ENCODE measurements around the gene ZNF33B.

Gene ZNF33B

DNA sequence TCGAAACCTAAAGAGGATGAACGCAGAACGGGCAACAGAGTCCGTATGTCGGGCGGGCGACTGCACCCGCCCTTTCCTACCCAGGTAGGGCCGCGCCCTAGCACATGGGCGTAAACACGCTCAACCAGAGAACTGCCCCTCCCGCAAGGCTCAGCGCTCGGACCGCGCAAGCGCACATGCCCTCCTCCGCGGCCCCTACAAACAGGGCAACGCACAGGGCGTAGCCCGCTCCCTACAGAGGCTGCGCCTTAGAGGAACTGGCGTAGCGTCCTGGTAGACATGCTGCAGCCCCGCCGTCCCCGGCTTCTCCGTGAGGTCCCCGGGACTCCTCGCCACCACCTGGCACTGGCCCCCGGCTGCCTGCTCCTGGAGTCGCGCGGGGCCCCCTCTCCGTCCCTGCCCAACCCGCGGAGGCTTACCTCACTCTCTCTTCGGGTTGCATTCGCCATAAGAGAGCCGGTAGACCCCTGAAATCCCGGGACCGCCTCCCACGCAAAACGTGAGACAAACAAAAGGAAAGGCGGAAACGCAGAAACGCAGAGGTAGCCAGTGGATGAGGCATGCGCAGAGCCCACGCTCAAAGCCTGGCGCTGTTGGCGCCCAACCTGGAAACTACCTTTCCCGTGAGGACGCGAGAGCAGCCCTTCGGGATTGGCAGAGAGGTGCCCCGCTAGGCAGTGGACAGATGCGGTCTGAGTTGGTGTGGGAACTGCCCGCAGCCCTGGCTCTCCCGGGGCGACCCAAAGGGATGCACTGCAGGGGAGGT is at the start of gene ZNF33B:
Gene ZNF33B, minus strand, starts transcription at position 516 of the 766 bp plus-strand sequence. CDS start 1,642 bp downstream, outside the sequence.
- peak; percentile 94 for DNase-seq (ENCODE audit: low spot score)

DNA sequence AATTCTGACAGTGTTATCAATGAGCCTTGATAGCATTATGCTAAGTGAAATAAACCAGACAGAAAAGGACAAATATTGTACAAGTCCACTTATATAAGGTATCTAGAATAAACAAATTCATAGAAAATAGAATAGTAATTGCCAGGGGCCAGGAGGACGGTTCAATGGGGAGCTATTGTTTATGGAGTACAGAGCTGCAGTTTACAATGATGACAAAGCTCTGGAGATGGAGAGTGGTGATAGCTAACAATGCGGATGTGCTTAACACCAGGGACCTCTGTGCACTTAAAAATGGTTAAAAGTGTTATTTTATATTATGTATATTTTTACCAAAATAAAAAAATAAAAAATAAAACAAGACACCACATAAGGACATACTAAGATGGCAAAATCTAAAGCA is 46.1 kb upstream of the ZNF33B start:
- DNase-seq (ENCODE audit: low spot score) = no peak

DNA sequence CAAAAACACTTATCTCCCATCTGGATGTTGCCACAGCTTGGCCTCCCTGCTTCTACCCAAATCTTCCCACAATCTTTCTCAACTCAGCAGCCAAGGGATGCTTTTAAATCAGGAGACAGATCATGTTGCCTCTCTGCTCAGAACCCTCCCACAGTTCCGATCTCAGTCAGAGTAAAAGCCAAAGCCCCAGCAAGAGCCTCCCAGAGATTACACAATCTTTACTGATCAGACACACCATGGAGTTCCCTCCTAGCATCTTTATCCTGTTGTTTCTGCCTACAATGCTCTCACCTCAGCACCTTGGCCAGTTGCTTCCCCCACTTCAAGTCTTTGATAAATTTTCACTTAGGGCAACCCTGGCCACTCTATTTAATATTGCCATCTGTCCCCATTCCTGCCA is 41.9 kb upstream of the ZNF33B start:
- DNase-seq (ENCODE audit: low spot score) = no peak

DNA sequence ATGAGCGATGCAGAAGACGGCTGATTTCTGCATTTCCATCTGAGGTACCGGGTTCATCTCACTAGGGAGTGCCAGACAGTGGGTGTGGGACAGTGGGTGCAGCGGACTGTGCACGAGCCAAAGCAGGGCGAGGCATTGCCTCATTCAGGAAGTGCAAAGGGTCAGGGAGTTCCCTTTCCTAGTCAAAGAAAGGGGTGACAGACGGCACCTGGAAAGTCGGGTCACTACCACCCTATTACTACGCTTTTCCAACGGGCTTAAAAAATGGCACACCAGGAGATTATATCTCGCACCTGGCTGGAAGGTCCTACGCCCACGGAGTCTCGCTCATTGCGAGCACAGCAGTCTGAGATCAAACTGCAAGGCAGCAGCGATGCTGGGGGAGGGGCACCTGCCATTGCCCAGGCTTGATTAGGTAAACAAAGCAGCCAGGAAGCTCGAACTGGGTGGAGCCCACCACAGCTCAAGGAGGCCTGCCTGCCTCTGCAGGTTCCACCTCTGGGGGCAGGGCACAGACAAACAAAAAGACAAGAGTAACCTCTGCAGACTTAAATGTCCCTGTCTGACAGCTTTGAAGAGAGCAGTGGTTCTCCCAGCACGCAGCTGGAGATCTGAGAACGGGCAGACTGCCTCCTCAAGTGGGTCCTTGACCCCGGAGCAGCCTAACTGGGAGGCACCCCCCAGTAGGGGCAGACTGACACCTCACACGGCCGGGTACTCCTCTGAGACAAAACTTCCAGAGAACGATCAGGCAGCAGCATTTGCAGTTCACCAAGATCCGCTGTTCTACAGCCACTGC is 27.0 kb upstream of the ZNF33B start:
- DNase-seq (ENCODE audit: low spot score) = peak; percentile 1

DNA sequence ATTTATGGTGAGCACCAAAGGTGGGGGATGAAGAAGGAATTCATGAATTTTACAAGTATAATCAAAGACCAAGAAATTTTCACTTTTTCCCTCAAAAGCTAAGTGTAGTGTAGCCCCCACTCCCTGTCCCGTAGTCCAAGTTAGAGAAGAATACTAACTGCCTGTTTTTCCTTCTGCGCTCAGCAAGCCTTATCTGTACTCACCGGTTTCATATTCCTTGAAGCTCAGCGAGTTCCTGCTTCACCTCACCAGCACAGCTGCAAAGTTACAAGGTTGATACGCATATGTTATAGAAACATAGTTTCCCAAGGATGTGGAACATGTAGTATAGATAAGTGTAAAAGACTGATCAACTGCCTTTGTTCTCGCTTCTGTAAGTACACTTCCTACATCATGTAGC is 16.0 kb upstream of the ZNF33B start:
- DNase-seq (ENCODE audit: low spot score) = no peak

DNA sequence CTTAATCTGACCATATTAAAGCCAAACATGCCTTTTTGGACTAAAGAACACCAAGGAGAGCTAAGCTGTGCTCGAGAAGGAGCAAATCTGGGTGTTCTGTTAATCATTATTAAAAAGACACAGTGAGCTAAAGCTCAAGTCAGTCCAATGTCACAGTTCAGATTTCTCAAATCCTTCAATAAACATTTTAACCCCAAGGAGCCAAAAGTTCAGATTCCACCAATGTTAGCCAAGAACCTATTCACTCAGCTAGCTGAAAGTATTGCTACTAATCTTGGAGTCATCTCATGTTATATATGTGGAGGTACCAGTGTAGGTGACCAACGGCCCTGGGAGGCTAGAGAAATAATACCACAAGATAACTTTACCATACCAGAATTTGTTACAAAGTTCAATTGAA is 14.5 kb upstream of the ZNF33B start:
- no peak for DNase-seq (ENCODE audit: low spot score)

DNA sequence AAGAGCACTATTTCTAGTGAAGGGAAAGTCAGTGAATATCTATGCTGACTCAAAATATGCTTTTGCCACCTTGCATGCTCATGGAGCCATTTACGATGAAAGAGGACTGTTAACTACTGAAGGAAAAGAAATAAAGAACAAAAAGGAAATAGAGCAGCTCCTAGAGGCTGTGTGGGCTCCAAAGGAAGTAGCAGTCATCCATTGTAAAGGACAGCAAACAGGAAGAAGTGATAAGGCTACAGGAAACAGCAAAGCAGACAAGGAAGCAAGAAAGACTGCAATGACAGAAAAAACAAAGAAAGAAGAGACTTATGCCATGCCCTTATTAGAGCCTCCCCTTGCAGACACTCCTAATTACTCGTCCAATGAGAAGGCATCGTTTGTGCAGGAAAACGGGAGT is 12.0 kb upstream of the ZNF33B start:
- DNase-seq (ENCODE audit: low spot score) = no peak

DNA sequence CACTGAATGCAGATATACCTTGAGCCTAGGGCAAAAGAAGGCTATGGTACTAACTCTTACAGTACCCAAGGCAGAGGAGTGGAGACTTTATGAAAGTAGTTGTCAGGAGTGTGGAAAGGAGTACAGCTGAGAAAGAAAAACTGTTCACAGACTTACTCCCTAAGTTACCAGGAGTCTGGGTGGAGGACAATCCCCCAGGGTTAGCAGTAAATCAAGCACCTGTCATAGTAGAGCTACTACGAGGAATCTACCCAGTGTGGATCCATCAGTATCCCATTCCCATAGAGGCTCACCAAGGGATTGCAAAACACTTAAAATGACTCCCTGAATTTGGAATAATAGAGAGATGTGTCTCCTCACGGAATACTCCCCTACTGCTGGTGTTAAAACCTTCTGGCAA is 10.1 kb upstream of the ZNF33B start:
- no peak for DNase-seq (ENCODE audit: low spot score)

DNA sequence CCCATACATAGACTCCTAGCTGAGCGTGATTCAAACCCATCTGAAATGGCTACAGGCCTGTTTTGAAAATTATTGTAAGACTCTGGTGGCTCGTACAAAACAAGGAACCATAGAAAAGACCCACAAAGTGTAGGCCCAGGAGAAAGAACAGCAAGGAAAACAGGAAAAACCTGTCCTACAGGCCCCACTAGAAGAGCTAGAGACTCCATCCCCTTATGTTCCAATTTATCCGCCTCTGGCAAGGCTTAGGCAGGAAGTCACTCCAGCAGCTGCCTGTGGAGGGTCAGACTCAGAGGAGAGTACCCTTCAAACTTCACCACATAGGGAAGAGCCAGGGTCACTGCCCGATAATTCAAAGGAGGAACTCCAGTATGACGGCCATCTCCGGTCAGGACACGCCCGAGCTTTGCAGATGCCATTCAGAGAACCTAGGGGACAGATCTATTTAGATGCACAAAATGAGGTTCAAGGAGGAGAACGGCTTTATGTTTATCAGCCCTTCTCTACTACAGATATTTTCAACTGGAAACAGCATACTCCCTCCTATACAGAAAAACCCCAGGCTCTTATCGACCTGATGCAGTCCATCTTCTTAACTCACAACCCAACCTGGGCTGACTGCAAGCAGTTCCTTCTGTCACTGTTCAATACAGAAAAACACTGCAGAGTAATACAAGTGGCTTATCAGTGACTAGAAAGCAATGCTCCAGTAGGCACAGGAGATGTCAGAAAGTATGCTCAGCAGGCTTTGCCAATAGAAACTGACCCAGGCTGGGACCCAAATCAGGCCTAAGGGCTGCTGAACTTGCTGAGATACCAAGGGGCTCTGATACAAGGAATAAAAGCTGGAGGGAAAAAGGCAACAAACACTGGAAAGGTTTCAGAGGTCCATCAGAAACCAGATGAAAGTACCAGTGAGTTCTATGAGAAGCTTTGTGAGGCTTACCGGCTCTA is 8.6 kb upstream of the ZNF33B start:
- DNase-seq (ENCODE audit: low spot score) = no peak

DNA sequence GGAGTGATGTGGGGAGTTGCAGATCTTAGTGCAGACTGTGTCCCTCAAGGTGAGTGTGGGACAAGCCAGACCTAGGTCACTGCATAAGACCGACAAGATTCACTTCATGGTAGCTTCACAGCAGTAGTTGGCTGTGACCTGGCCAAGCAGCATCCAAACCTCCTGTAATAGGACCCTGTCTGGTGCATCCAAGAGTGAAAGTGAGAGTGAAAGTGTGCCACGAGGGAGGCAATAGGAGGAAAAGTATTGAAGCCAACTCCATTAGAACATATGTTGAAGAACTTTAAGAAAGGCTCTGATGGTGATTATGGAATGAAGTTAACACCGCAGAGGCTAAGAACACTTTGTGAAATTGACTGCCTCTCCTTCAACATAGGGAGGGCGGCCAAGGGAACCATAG is 7.8 kb upstream of the ZNF33B start:
- DNase-seq (ENCODE audit: low spot score) = no peak

DNA sequence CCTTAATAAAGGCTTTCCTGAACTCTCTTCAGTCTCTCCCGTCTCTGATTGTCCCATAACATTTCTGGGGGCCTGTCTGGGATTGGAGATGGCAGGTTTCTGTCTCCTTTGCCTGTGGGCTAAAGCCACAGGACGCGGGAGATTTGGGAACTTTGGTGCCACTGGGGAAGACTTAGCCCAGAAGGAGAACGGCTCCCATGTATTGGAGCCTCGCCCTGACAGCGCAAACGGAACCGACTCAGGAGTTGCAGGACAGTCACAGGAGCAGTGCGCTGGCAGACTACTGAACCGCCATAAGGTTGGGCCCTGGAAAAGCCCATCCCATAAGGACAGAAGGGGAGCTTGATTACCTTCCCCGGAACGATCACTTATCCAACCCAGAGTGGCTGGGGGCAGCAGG is 7.1 kb upstream of the ZNF33B start:
- no peak for DNase-seq (ENCODE audit: low spot score)

DNA sequence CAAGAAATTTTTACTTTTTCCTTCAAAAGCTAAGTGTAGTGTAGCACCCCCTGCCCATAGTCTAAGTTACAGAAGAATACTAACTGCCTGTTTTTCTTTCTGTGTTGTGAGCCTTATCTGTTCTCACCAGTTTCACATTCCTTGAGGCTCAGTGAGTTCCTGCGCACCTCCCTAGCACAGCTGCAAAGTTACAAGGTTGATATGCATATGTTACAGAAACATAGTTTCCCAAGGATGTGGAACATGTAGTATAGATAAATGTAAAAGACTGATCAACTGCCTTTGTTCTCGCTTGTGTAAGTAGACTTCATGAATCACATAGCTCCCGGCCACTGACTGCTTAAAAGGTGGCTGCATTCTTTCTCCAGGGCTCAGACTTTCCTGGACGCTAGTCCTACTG is 6.7 kb upstream of the ZNF33B start:
- DNase-seq (ENCODE audit: low spot score) = no peak

DNA sequence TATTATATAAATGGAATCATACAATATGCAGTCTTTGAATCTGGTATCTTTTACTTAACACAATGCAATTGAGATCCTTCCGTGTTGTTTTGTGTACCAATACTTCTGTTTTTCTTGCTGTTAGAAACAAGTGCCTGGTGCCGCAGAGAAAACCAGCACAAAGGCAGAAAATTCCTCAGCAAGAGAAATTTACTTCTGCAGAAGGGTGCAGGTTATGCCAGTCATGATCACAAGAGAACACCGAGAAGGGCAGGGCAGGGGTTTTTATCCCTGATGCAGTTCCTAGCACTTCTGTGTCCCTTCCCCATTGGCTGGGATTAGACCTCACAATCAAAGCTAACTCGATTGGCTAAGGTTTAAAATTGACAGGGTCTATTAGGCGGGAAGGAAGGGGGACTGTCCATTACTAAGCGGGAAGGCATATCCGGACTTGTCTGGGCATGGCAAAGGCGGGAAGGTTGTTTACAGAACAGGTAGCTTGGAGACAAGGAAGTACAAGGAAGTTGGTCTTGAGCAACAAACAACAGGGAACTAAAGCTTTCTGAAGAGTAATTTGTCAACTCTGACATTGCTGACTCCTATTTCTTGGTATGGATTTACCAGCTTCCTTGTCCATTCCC is 2.4 kb upstream of the ZNF33B start:
- DNase-seq (ENCODE audit: low spot score) = no peak

DNA sequence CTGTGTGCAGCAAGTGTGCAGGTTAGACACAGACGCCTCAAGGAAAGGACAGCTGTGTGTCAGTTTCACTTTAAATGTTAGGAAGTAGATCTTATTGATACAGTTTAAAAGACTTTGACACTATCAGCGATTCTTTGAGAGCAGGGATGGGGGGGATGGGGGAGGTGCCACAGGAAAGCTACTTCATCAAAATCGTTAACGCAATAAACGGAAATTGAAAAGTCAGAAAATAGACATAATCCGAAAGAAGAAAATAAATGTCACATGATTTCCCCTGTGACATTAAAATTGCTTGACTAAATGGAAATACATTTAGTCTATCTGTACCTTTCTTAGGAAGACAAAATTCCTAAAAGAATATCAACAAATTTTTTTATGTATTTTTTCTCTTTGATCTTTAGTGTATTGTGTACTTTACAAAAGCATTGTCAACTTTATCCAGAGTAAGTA is 476 bp upstream of the ZNF33B start:
- DNase-seq (ENCODE audit: low spot score) = no peak

DNA sequence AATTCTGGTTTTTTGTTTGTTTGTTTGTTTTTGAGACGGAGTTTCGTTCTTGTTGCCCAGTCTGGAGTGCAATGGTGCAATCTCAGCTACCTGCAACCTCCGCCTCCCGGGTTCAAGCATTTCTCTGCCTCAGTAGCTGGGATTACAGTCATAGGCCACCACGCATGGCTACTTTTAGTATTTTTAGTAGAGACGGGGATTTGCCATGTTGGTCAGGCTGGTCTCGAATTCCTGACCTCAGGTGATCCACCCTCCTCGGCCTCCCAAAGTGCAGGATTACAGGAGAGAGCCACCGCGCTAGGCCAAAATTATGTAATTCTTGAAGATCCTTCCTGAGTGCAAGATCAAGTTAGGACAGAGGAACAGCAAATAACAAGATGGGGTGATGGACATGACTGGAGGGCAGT is 719 bp downstream of the ZNF33B start:
- no peak for DNase-seq (ENCODE audit: low spot score)

DNA sequence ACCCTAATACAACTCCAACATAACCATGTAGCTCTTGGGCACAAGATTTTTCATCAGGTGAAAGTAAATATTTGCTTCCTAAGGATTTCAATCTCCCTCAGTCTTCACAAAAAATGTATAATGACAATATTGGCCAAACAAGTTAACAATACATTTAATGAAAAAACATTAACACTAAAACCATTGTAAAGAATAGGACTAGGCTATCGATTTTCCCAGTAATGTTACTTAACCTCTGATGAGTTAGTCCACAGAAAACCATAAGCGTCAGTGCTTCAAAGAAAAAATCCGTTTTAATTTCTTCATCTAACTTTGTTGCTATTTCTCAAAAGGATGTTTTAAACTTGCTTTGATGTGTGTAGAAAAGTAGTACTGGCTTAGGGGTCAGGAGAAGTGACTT is 1.2 kb downstream of the ZNF33B start:
- no peak for DNase-seq (ENCODE audit: low spot score)

DNA sequence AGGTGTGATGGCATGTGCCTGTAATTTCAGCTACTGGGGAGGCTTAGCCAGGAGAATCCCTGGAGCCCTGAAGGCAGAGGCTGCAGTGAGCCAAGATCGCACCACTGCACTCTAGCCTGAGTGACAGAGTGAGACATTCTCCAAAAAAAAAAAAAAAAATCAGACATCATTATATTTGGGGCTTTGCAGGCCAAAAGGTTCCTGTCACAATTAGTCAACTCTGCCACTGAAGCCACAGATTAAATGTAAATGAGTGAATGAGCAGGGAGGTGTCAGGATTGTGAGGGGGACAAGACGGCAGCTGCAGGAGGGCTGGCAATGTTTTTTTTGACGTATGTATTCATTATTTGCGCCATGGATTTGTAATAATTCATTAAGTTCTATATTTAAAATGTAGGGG is 3.3 kb downstream of the ZNF33B start:
- DNase-seq (ENCODE audit: low spot score) = no peak

DNA sequence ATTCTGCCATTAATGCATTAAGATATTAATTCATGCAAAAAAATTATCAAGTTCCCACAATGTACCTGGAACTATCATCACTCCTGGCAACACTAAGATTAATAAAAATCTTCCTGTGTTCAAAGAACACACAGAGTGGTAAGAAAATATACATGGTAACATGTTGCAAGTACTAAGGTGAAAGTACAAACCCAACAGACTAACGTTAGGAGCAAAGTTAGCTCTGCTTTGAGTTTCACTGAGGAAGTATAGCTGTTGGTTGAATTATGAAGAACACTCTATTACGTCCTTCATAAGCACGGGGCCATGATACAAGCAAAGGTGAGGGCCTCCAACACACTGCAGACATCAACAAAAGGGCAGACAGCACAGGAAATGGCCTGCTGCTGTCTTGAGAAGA is 5.8 kb downstream of the ZNF33B start:
- DNase-seq (ENCODE audit: low spot score) = no peak

DNA sequence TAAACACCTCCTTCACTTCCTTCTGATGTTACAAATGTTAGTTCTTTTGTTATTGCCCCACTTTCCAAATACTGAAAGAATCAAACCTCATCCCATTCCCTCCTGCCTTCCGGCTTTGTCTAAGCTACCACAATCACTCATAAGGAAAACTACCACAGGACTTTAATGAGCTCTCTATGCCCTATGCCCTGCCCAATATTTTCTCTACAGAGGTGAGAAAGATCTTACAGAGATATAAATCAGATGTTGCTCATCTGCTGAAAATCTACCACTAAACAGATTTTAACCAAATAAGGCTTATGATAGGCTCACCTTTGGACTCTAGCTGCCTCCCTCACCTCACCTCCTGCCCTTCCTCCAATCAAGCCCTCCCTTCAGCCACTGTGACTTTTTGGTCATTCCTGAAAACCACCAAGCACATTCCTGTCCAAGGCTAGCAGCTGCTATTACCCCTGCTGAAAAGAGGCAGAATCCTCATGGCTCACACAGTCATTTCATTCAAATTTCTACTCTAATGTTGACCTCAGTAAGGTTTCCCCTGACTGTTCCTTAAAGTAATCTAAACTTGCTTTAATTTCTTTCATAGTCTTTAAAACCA is 7.7 kb downstream of the ZNF33B start:
- DNase-seq (ENCODE audit: low spot score) = peak; percentile 63

DNA sequence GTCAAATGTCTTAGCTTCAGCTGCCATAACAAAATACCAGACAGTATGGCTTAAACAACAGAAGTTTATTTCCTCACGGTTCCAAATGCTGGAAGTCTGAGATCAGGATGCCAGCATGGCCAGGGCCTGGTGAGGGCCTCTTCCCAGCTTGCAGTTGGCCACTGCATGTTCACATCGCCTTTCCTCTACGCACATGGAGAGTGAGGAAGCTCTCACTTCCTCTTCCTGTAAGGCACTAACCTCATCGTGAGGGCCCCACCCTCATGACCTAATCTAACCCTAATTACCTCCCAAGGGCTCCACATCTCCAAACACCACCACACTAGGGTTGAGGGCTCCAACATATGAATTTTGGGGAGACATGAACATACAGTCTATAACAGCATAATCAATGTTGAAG is 14.4 kb downstream of the ZNF33B start:
- no peak for DNase-seq (ENCODE audit: low spot score)

DNA sequence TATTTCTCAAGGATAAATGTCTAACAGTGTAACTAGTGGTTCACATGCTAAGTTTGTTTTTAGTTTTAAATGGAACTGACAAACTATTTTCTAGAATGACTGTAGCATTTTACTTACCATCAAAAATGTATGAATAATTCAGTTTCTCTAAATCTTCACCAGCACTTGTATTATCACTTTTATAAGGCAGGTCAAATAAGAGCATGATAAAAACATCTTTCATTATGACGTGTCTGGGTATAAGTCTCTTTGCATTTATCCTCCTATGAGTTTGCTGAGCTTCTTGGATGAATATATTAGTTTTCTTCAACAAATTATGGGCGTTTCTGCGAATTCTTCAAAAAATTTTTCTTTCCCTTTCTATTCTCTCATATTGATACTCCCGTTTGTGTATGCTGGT is 19.9 kb downstream of the ZNF33B start:
- DNase-seq (ENCODE audit: low spot score) = no peak

DNA sequence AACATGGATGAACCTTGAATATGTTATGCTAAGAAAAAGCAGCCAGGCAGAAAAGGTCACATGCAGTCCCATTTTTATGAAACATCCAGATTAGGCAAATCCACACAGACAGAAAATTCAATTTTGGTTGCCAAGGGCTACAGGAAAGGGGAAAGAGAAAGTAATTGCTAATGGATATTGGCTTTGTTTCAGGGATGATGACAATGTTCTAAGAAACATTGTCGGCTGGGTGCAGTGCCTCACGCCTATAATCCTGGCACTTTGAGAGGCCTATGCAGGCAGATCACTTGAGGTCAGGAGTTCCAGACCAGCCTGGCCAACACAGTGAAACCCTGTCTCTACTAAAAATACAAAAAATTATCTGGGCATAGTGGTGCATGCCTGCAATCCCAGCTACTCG is 23.0 kb downstream of the ZNF33B start:
- DNase-seq (ENCODE audit: low spot score) = no peak

Data from SW480 (cell line).